Vagina (tissue), 2 donors: ENCODE data around the gene FAM3D. TPM values are rescaled to one million over a fixed set of nuclear protein-coding genes. Genes with fewer than 3 reads are reported as not detected.

Experiments
- DNase-seq, 2 donors: peaks; one replicate each; pipeline ENCODE4 v3.0.0-alpha.2; 2017; ENCODE audit errors: extremely low spot score in 2 of 2
- H3K27ac ChIP-seq: fragments of 200-600 bp; sonication (generic); one replicate; pipeline ENCODE4 v1.5.1; 2019
- H3K27me3 ChIP-seq: fragments of 200-600 bp; sonication (generic); one replicate; pipeline ENCODE4 v1.5.1; 2019
- H3K36me3 ChIP-seq, 2 donors: fragments of 200-600 bp; sonication (generic); one replicate each; pipeline ENCODE4 v1.5.1; 2017 to 2019
- H3K4me1 ChIP-seq: fragments of 200-600 bp; sonication (generic); one replicate; pipeline ENCODE4 v1.5.1; 2019
- H3K4me3 ChIP-seq, 2 donors: fragments of 200-600 bp; sonication (generic); 1 replicate in 1 of 2; 2 replicates in 1 of 2; pipeline ENCODE4 v1.5.1; 2016 to 2019
- H3K9me3 ChIP-seq: fragments of 200-600 bp; sonication (generic); one replicate; pipeline ENCODE4 v1.5.1; 2019
- CTCF ChIP-seq, 3 experiments: fragments of 450-650 bp in 2 of 3; fragments of 200-600 bp in 1 of 3; sonication (generic) in 1 of 3; IDR thresholded peaks; one replicate each; pipeline ENCODE4 v1.5.1; 2017 to 2019; ENCODE audit warnings: antibody characterized with exemption in 3 of 3, mild to moderate bottlenecking in 2 of 3, moderate library complexity in 2 of 3
- POLR2A ChIP-seq, 2 donors: fragments of 450-650 bp; IDR thresholded peaks; one replicate each; pipeline ENCODE4 v1.6.1; 2017; ENCODE audit warnings: antibody characterized with exemption in 2 of 2, mild to moderate bottlenecking in 2 of 2, moderate library complexity in 2 of 2
- POLR2AphosphoS5 ChIP-seq, 2 donors: sonication (generic); formaldehyde crosslinking; IDR thresholded peaks; one replicate each; pipeline ENCODE4 v1.9.0; 2017; ENCODE audit warnings: antibody characterized with exemption in 2 of 2, mild to moderate bottlenecking in 2 of 2, low read depth in 1 of 2; ENCODE audit not compliant: insufficient read depth in 1 of 2
- intact Hi-C: fragments of 100-400 bp; cut with DNase I; formaldehyde crosslinking; loops from one replicate; pipeline ENCODE4 v1.15.1; 2023
- total RNA-seq: library from RNA; depleted of rRNA; stranded (reverse); fragments of >200 nt; gene quantifications from one replicate; pipeline ENCODE4 v1.2.3, GENCODE V29; 2016

FAM3D gene
- total RNA-seq, 1 donor from 2014 or later = 13.5 TPM

- Histone ChIP-seq H3K9me3 (no peaks in the 10 kb centered on the region), H3K4me3 (peak overlapping the region in 1 of 2 donors; percentile 16), H3K36me3 (no peaks in the 10 kb centered on the region), H3K27me3 (no peaks in the 10 kb centered on the region), H3K27ac (no peak overlapping the region), H3K4me1 (no peaks in the 10 kb centered on the region)
- DNase-seq = no peak
- intact Hi-C loops = no loop called here
- TF ChIP-seq CTCF (IDR thresholded peaks at IDR 0.05) (no peak), POLR2A (IDR thresholded peaks at IDR 0.05) (no peak), POLR2AphosphoS5 (IDR thresholded peaks at IDR 0.05; ENCODE audit: insufficient read depth in 1 of 2, low read depth in 1 of 2) (no peak)
Measured at GRCh38 chr3:58657036-58657520, 9.5 kb downstream of the FAM3D start.

- intact Hi-C loops = no loop called here
Measured at GRCh38 chr3:58656631-58657030, 9.9 kb downstream of the FAM3D start.

GRCh38 chr3:58654466-58654865, 12.1 kb downstream of the FAM3D start:
- TF ChIP-seq CTCF (IDR thresholded peaks at IDR 0.05) (no peak), POLR2AphosphoS5 (IDR thresholded peaks at IDR 0.05; ENCODE audit: insufficient read depth in 1 of 2, low read depth in 1 of 2) (no peak), POLR2A (IDR thresholded peaks at IDR 0.05) (no peak)
- Histone ChIP-seq H3K4me3 (no peak overlapping the region), H3K9me3 (no peaks in the 10 kb centered on the region), H3K27ac (no peak overlapping the region), H3K27me3 (no peaks in the 10 kb centered on the region), H3K36me3 (no peaks in the 10 kb centered on the region), H3K4me1 (no peaks in the 10 kb centered on the region)
- DNase-seq = no peak
- intact Hi-C loops = no loop called here

More at GRCh38 chr3:58656631-58657030, 9.9 kb downstream of the FAM3D start:
- TF ChIP-seq POLR2A (IDR thresholded peaks at IDR 0.05) (no peak), POLR2AphosphoS5 (IDR thresholded peaks at IDR 0.05; ENCODE audit: insufficient read depth in 1 of 2, low read depth in 1 of 2) (no peak), CTCF (IDR thresholded peaks at IDR 0.05) (no peak)
- DNase-seq = no peak
- no peak overlapping the region for H3K27ac ChIP-seq
- H3K9me3 ChIP-seq = no peaks in the 10 kb centered on the region
- peak overlapping the region in 1 of 2 donors; percentile 16 for H3K4me3 ChIP-seq
- no peaks in the 10 kb centered on the region for H3K36me3 ChIP-seq
- no peaks in the 10 kb centered on the region for H3K27me3 ChIP-seq
- no peaks in the 10 kb centered on the region for H3K4me1 ChIP-seq

DNA sequence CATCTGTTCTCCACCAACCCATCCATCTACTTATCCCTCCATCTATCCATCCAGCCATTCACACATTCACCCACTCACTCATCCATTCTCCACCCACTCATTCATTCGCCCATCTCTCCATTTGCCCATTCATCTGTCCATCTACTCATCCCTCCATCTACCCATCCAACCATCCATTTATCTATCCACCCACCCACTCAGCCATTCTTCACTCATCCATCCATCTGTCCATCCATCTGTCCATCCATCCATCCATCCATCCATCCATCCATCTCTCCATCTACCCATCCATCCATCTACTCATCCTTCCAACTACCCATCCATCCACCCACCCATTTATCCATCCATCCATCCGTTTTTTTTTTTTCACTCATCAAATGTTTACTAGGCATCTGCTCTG, 13.9 kb downstream of the FAM3D start:
- no peaks in the 10 kb centered on the region for H3K4me1 ChIP-seq
- no peaks in the 10 kb centered on the region for H3K9me3 ChIP-seq
- no peak overlapping the region for H3K27ac ChIP-seq
- intact Hi-C loops = no loop called here
- TF ChIP-seq CTCF (IDR thresholded peaks at IDR 0.05) (no peak), POLR2A (IDR thresholded peaks at IDR 0.05) (no peak), POLR2AphosphoS5 (IDR thresholded peaks at IDR 0.05; ENCODE audit: insufficient read depth in 1 of 2, low read depth in 1 of 2) (no peak)
- no peak overlapping the region for H3K4me3 ChIP-seq
- no peaks in the 10 kb centered on the region for H3K27me3 ChIP-seq
- H3K36me3 ChIP-seq = no peaks in the 10 kb centered on the region
- no peak for DNase-seq

GRCh38 chr3:58651276-58651675, 15.3 kb downstream of the FAM3D start:
- no peaks in the 10 kb centered on the region for H3K27me3 ChIP-seq
- intact Hi-C loops = no loop called here
- DNase-seq = no peak
- H3K9me3 ChIP-seq = no peaks in the 10 kb centered on the region
- no peak overlapping the region for H3K4me3 ChIP-seq
- no peaks in the 10 kb centered on the region for H3K36me3 ChIP-seq
- no peak overlapping the region for H3K27ac ChIP-seq
- peaks cover 9% of the 10 kb centered on the region for H3K4me1 ChIP-seq
- no peak for TF ChIP-seq POLR2AphosphoS5 (IDR thresholded peaks at IDR 0.05; ENCODE audit: insufficient read depth in 1 of 2, low read depth in 1 of 2)
- no peak for TF ChIP-seq CTCF (IDR thresholded peaks at IDR 0.05)
- no peak for TF ChIP-seq POLR2A (IDR thresholded peaks at IDR 0.05)
